ENCODE measurements around the gene PLCD1.

DNA sequence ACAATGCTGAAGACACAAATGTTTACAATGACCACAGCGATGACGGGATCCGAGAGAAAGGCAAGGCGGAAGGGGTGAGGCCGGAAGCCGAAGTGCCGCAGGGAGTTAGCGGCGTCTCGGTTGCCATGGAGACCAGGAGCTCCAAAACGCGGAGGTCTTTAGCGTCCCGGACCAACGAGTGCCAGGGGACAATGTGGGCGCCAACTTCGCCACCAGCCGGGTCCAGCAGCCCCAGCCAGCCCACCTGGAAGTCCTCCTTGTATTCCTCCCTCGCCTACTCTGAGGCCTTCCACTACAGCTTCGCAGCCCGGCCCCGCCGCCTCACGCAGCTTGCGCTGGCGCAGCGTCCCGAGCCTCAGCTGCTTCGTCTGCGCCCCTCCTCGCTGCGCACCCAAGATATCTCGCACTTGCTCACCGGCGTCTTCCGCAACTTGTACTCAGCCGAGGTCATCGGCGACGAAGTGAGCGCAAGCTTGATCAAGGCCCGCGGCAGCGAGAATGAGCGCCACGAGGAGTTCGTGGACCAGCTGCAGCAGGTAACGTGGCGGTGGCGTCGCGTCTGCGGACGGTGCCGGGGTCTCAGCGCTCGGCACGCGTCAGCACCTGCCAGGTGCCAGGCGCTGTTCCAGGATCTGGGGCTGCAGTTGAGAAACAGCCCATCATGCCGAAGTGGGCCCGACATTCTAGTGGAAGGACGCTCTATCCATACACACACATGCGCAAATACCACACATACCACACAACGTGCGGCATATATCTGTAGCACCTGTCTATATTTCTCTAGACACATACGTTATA, 9.9 kb upstream of the PLCD1 start, which contains the start of gene DLEC1:
- TF ChIP-seq, protein P1, sequence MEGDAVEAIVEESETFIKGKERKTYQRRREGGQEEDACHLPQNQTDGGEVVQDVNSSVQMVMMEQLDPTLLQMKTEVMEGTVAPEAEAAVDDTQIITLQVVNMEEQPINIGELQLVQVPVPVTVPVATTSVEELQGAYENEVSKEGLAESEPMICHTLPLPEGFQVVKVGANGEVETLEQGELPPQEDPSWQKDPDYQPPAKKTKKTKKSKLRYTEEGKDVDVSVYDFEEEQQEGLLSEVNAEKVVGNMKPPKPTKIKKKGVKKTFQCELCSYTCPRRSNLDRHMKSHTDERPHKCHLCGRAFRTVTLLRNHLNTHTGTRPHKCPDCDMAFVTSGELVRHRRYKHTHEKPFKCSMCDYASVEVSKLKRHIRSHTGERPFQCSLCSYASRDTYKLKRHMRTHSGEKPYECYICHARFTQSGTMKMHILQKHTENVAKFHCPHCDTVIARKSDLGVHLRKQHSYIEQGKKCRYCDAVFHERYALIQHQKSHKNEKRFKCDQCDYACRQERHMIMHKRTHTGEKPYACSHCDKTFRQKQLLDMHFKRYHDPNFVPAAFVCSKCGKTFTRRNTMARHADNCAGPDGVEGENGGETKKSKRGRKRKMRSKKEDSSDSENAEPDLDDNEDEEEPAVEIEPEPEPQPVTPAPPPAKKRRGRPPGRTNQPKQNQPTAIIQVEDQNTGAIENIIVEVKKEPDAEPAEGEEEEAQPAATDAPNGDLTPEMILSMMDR (conservative IDR thresholded peaks at IDR 0.05 in 1 of 2, IDR thresholded peaks at IDR 0.05 in 1 of 2; ENCODE audit: low read depth in 1 of 2, low read length in 2 of 2), result no peak
- TF ChIP-seq EZH2 (IDR thresholded peaks at IDR 0.05; ENCODE audit: low read length, missing control alignments), result no peak
